ENCODE data around the gene RUNX2.

Gene RUNX2

GRCh38 chr6:45595010-45595851 is 267.1 kb downstream of the RUNX2 start:
- TF ChIP-seq EZH2 (IDR thresholded peaks at IDR 0.05; ENCODE audit: borderline replicate concordance, low read length), result no peak
- TF ChIP-seq, protein P1, sequence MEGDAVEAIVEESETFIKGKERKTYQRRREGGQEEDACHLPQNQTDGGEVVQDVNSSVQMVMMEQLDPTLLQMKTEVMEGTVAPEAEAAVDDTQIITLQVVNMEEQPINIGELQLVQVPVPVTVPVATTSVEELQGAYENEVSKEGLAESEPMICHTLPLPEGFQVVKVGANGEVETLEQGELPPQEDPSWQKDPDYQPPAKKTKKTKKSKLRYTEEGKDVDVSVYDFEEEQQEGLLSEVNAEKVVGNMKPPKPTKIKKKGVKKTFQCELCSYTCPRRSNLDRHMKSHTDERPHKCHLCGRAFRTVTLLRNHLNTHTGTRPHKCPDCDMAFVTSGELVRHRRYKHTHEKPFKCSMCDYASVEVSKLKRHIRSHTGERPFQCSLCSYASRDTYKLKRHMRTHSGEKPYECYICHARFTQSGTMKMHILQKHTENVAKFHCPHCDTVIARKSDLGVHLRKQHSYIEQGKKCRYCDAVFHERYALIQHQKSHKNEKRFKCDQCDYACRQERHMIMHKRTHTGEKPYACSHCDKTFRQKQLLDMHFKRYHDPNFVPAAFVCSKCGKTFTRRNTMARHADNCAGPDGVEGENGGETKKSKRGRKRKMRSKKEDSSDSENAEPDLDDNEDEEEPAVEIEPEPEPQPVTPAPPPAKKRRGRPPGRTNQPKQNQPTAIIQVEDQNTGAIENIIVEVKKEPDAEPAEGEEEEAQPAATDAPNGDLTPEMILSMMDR (IDR thresholded peaks at IDR 0.05; ENCODE audit: low read length), result no peak

GRCh38 chr6:45597424-45597823 is 269.3 kb downstream of the RUNX2 start:
- Histone ChIP-seq H3F3A (ENCODE audit: insufficient read depth, low read length) (no peaks in the 10 kb centered on the region), H3K9me2 (ENCODE audit: low read depth, low read length) (no peaks in the 10 kb centered on the region), H4K20me1 (ENCODE audit: insufficient read depth, low read length) (no peaks in the 10 kb centered on the region), H3K27me3 (ENCODE audit: insufficient read depth, low read length) (0 out of 2 replicates have a peak, but pooled peaks cover 3% of the 10 kb centered on the region), H3K36me3 (ENCODE audit: insufficient read depth, low read length) (no peaks in the 10 kb centered on the region), H3K9ac (ENCODE audit: low read length) (no peak overlapping the region), H2AFZ (ENCODE audit: low read length) (no peak overlapping the region), H3K27ac (ENCODE audit: low read depth, low read length, poor library complexity, severe bottlenecking) (no peak overlapping the region), H3K4me3 (ENCODE audit: low read depth, low read length, poor library complexity, severe bottlenecking) (no peak overlapping the region), H3K4me2 (ENCODE audit: low read length) (no peak overlapping the region), H3K4me1 (ENCODE audit: insufficient read depth, low read length, severe bottlenecking) (no peaks in the 10 kb centered on the region), H3K9me3 (ENCODE audit: low read length) (no peaks in the 10 kb centered on the region), H3K79me2 (ENCODE audit: insufficient read depth, low read length) (no peaks in the 10 kb centered on the region)
- TF ChIP-seq EZH2 (IDR thresholded peaks at IDR 0.05; ENCODE audit: borderline replicate concordance, low read length), result no peak
- TF ChIP-seq, protein P1 (IDR thresholded peaks at IDR 0.05; ENCODE audit: low read length), result no peak

More at GRCh38 chr6:45595010-45595851, 267.1 kb downstream of the RUNX2 start:
- no peaks in the 10 kb centered on the region for H3K79me2 ChIP-seq (ENCODE audit: insufficient read depth, low read length)
- H3K4me1 ChIP-seq (ENCODE audit: insufficient read depth, low read length, severe bottlenecking), result no peaks in the 10 kb centered on the region
- H3K9ac ChIP-seq (ENCODE audit: low read length), result no peak overlapping the region
- no peak overlapping the region for H3K27ac ChIP-seq (ENCODE audit: low read depth, low read length, poor library complexity, severe bottlenecking)
- H2AFZ ChIP-seq (ENCODE audit: low read length), result no peak overlapping the region
- H3K36me3 ChIP-seq (ENCODE audit: insufficient read depth, low read length), result no peaks in the 10 kb centered on the region
- no peaks in the 10 kb centered on the region for H3K9me3 ChIP-seq (ENCODE audit: low read length)
- H3K4me3 ChIP-seq (ENCODE audit: low read depth, low read length, poor library complexity, severe bottlenecking), result no peak overlapping the region
- no peaks in the 10 kb centered on the region for H3F3A ChIP-seq (ENCODE audit: insufficient read depth, low read length)
- 0 out of 2 replicates have a peak, but pooled peaks cover 3% of the 10 kb centered on the region for H3K27me3 ChIP-seq (ENCODE audit: insufficient read depth, low read length)
- H4K20me1 ChIP-seq (ENCODE audit: insufficient read depth, low read length), result no peaks in the 10 kb centered on the region
- H3K9me2 ChIP-seq (ENCODE audit: low read depth, low read length), result no peaks in the 10 kb centered on the region
- H3K4me2 ChIP-seq (ENCODE audit: low read length), result no peak overlapping the region

- H3K4me3 ChIP-seq (ENCODE audit: low read depth, low read length, poor library complexity, severe bottlenecking), result no peak overlapping the region
- no peak for TF ChIP-seq EZH2 (IDR thresholded peaks at IDR 0.05; ENCODE audit: borderline replicate concordance, low read length)
- TF ChIP-seq, protein P1 (IDR thresholded peaks at IDR 0.05; ENCODE audit: low read length), result no peak
These were observed 270.9 kb downstream of the RUNX2 start for GRCh38 chr6:45599053-45599452.

More at GRCh38 chr6:45599053-45599452, 270.9 kb downstream of the RUNX2 start:
- H3K9me3 ChIP-seq (ENCODE audit: low read length), result no peaks in the 10 kb centered on the region
- H3K4me2 ChIP-seq (ENCODE audit: low read length), result no peak overlapping the region
- 0 out of 2 replicates have a peak, but pooled peaks cover 3% of the 10 kb centered on the region for H3K27me3 ChIP-seq (ENCODE audit: insufficient read depth, low read length)
- no peaks in the 10 kb centered on the region for H3K4me1 ChIP-seq (ENCODE audit: insufficient read depth, low read length, severe bottlenecking)
- no peaks in the 10 kb centered on the region for H4K20me1 ChIP-seq (ENCODE audit: insufficient read depth, low read length)
- H3K9ac ChIP-seq (ENCODE audit: low read length), result no peak overlapping the region
- no peaks in the 10 kb centered on the region for H3K36me3 ChIP-seq (ENCODE audit: insufficient read depth, low read length)
- H2AFZ ChIP-seq (ENCODE audit: low read length), result no peak overlapping the region
- H3K27ac ChIP-seq (ENCODE audit: low read depth, low read length, poor library complexity, severe bottlenecking), result no peak overlapping the region
- H3K9me2 ChIP-seq (ENCODE audit: low read depth, low read length), result no peaks in the 10 kb centered on the region
- H3K79me2 ChIP-seq (ENCODE audit: insufficient read depth, low read length), result no peaks in the 10 kb centered on the region
- no peaks in the 10 kb centered on the region for H3F3A ChIP-seq (ENCODE audit: insufficient read depth, low read length)

All from OCI-LY1 (cell line).